IMR-90 (cell line): Measurements from ENCODE around the gene CRBN. TPM values are rescaled to one million over a fixed set of nuclear protein-coding genes. Genes with fewer than 3 reads are reported as not detected.

ENCODE experiments used
- ATAC-seq: fragments of 200-7000 bp; cut with Tn5 transposase; 2 replicates; pipeline ENCODE4 v1.9.1; 2020; ENCODE audit warnings: low read depth, mild to moderate bottlenecking, moderate library complexity
- BruUV-seq: library from RNA; stranded (reverse); fragments of 400-500 nt; replicated peaks from 2 replicates; lab custom pipeline; 2021; lab: Mats Ljungman, UMichigan
- CTCF ChIA-PET: fragments of 300-600 bp; formaldehyde crosslinking; extraction: SDS; loops from one replicate; lab custom pipeline; 2021; ENCODE audit warnings: antibody characterized with exemption; lab: Yijun Ruan, JAX
- POLR2A ChIA-PET: fragments of 300-600 bp; sonication (Branson Sonifier 250); formaldehyde crosslinking; loops from one replicate; lab custom pipeline; 2022; ENCODE audit warnings: antibody characterized with exemption; ENCODE audit not compliant: unreplicated experiment; lab: Charles Lee
- DNase-seq: peaks from one replicate; pipeline ENCODE4 v3.0.0; 2013
- H2AFZ ChIP-seq: replicated peaks from 2 replicates; pipeline ENCODE3; 2013; ENCODE audit warnings: low read length, mild to moderate bottlenecking; ENCODE audit not compliant: poor library complexity
- H2AK5ac ChIP-seq: 2 replicates; pipeline ENCODE4 v1.6.1; 2013; ENCODE audit warnings: low read depth, low read length, inconsistent platforms
- H2AK9ac ChIP-seq: replicated peaks from 2 replicates; pipeline ENCODE3; 2013; ENCODE audit warnings: mild to moderate bottlenecking, low read depth, low read length, moderate library complexity; ENCODE audit not compliant: poor library complexity
- H2BK120ac ChIP-seq: 2 replicates; pipeline ENCODE4 v1.6.1; 2013; ENCODE audit warnings: low read depth, low read length, inconsistent platforms
- H2BK15ac ChIP-seq: 3 replicates; pipeline ENCODE4 v1.6.1; 2013; ENCODE audit warnings: low read depth, low read length, inconsistent platforms
- H2BK20ac ChIP-seq: 2 replicates; pipeline ENCODE4 v1.6.1; 2013; ENCODE audit warnings: low read depth, mild to moderate bottlenecking, inconsistent platforms, low read length, moderate library complexity
- H2BK5ac ChIP-seq: 2 replicates; pipeline ENCODE4 v1.6.1; 2013; ENCODE audit warnings: mild to moderate bottlenecking, low read depth, low read length, inconsistent platforms; ENCODE audit not compliant: poor library complexity, severe bottlenecking
- H3K14ac ChIP-seq: replicated peaks from 2 replicates; pipeline ENCODE4 v1.6.1; 2013; ENCODE audit warnings: low read depth, low read length, inconsistent platforms
- H3K18ac ChIP-seq: 2 replicates; pipeline ENCODE4 v1.6.1; 2013; ENCODE audit warnings: low read depth, low read length, control low read depth
- H3K23ac ChIP-seq: 2 replicates; pipeline ENCODE4 v1.6.1; 2013; ENCODE audit warnings: low read depth, low read length, inconsistent platforms
- H3K27ac ChIP-seq: 2 replicates; pipeline ENCODE4 v1.5.1; 2013; ENCODE audit warnings: mild to moderate bottlenecking, control low read depth, low read length; ENCODE audit not compliant: insufficient read depth
- H3K27me3 ChIP-seq: 2 replicates; pipeline ENCODE4 v1.6.1; 2013; ENCODE audit warnings: low read length; ENCODE audit not compliant: control insufficient read depth, insufficient read depth
- H3K36me3 ChIP-seq: 2 replicates; pipeline ENCODE4 v1.6.1; 2013; ENCODE audit warnings: low read length, mixed read lengths; ENCODE audit not compliant: control insufficient read depth, insufficient read depth
- H3K4ac ChIP-seq: 2 replicates; pipeline ENCODE4 v1.6.1; 2013; ENCODE audit warnings: low read depth, low read length, inconsistent platforms
- H3K4me1 ChIP-seq: 2 replicates; pipeline ENCODE4 v1.6.1; 2013; ENCODE audit warnings: low read length, mixed read lengths; ENCODE audit not compliant: control insufficient read depth, insufficient read depth
- H3K4me2 ChIP-seq: 2 replicates; pipeline ENCODE4 v1.6.1; 2013; ENCODE audit warnings: low read depth, mild to moderate bottlenecking, control low read depth, low read length, moderate library complexity
- H3K4me3 ChIP-seq: 2 replicates; pipeline ENCODE4 v1.5.1; 2013; ENCODE audit warnings: low read depth, mild to moderate bottlenecking, control low read depth, low read length, moderate library complexity; ENCODE audit not compliant: insufficient read depth
- H3K56ac ChIP-seq: 2 replicates; pipeline ENCODE4 v1.6.1; 2013; ENCODE audit warnings: low read length, inconsistent platforms; ENCODE audit not compliant: insufficient read depth; ENCODE audit errors: extremely low read depth
- H3K79me1 ChIP-seq, 2 experiments: 2 replicates each; pipeline ENCODE4 v1.6.1; 2013; ENCODE audit warnings: low read length in 2 of 2, inconsistent platforms in 1 of 2, low read depth in 1 of 2
- H3K9ac ChIP-seq: 2 replicates; pipeline ENCODE4 v1.6.1; 2013; ENCODE audit warnings: low read depth, low read length, control low read depth
- H3K9me1 ChIP-seq: 2 replicates; pipeline ENCODE4 v1.6.1; 2013; ENCODE audit warnings: low read length, inconsistent platforms; ENCODE audit not compliant: insufficient read depth
- H3K9me3 ChIP-seq: 2 replicates; pipeline ENCODE4 v1.6.1; 2013; ENCODE audit warnings: low read length; ENCODE audit not compliant: control insufficient read depth, insufficient read depth
- H4K20me1 ChIP-seq: 2 replicates; pipeline ENCODE4 v1.6.1; 2013; ENCODE audit warnings: low read length, inconsistent platforms; ENCODE audit not compliant: insufficient read depth
- H4K5ac ChIP-seq: 2 replicates; pipeline ENCODE4 v1.6.1; 2013; ENCODE audit warnings: mild to moderate bottlenecking, low read depth, low read length, control low read depth
- H4K8ac ChIP-seq, 2 experiments: 2 replicates each; pipeline ENCODE4 v1.6.1; 2013; ENCODE audit warnings: low read depth in 2 of 2, low read length in 2 of 2, control low read depth in 1 of 2, inconsistent platforms in 1 of 2
- H4K91ac ChIP-seq: 2 replicates; pipeline ENCODE4 v1.6.1; 2013; ENCODE audit warnings: low read depth, low read length, inconsistent platforms; ENCODE audit not compliant: insufficient read depth
- BHLHE40 ChIP-seq: fragments of 150-350 bp; IDR thresholded peaks from 2 replicates; pipeline ENCODE4 v1.6.1; 2016; ENCODE audit warnings: mild to moderate bottlenecking, low read depth, low read length
- CHD1 ChIP-seq: IDR thresholded peaks from 2 replicates; pipeline ENCODE4 v1.6.1; 2012; ENCODE audit warnings: low read depth, low read length, improper control_type of control experiment
- CTCF ChIP-seq: conservative IDR thresholded peaks from 2 replicates; pipeline ENCODE4 v1.5.1; 2012; ENCODE audit warnings: mild to moderate bottlenecking, low read depth, low read length, improper control_type of control experiment
- ELK1 ChIP-seq: fragments of 150-350 bp; IDR thresholded peaks from 2 replicates; pipeline ENCODE4 v1.6.1; 2016; ENCODE audit warnings: low read depth, mild to moderate bottlenecking, low read length, moderate library complexity, borderline replicate concordance
- MAFK ChIP-seq: IDR thresholded peaks from 2 replicates; pipeline ENCODE4 v1.6.1; 2012; ENCODE audit warnings: low read depth, low read length, improper control_type of control experiment
- MXI1 ChIP-seq: IDR thresholded peaks from 2 replicates; pipeline ENCODE4 v1.6.1; 2012; ENCODE audit warnings: low read depth, mild to moderate bottlenecking, low read length, moderate library complexity, borderline replicate concordance
- NFE2L2 ChIP-seq: fragments of 150-350 bp; IDR thresholded peaks from 2 replicates; pipeline ENCODE4 v1.6.1; 2016; ENCODE audit warnings: low read depth, mild to moderate bottlenecking, low read length
- POLR2A ChIP-seq: IDR thresholded peaks from 2 replicates; pipeline ENCODE4 v1.6.1; 2012; ENCODE audit warnings: mild to moderate bottlenecking, low read depth, low read length
- RAD21 ChIP-seq: IDR thresholded peaks from 2 replicates; pipeline ENCODE4 v1.6.1; 2012; ENCODE audit warnings: low read length, improper control_type of control experiment
- RCOR1 ChIP-seq: IDR thresholded peaks from 2 replicates; pipeline ENCODE4 v1.6.1; 2012; ENCODE audit warnings: mild to moderate bottlenecking, low read length, improper control_type of control experiment; ENCODE audit not compliant: insufficient replicate concordance
- RFX5 ChIP-seq: IDR thresholded peaks from 2 replicates; pipeline ENCODE4 v1.8.0; 2012; ENCODE audit warnings: low read depth, mild to moderate bottlenecking, low read length, moderate library complexity
- WGBS, 2 experiments: methylation state at CpG; one replicate each; pipeline versions ENCODE4 v1.1.5 to v1.1.7; 2013; ENCODE audit warnings: missing lambda C conversion rate in 2 of 2; ENCODE audit not compliant: insufficient read length in 1 of 2; ENCODE audit errors: extremely low coverage in 2 of 2; 5-methylcytosine and 5-hydroxymethylcytosine counted together
- dilution Hi-C: fragments of 300-500 bp; cut with HindIII; formaldehyde crosslinking; loops from one replicate; pipeline ENCODE4 v1.14.3; 2018; ENCODE audit warnings: low sequenced_read_pairs; ENCODE audit not compliant: unreplicated experiment
- in situ Hi-C: fragments of 300-500 bp; cut with MboI; formaldehyde crosslinking; loops from 3 replicates; pipeline ENCODE4 v1.14.3; 2019; ENCODE audit warnings: low sequenced_read_pairs, inconsistent platforms, mixed read lengths
- intact Hi-C: fragments of 100-400 bp; cut with micrococcal nuclease; formaldehyde crosslinking; loops from 2 replicates; pipeline ENCODE4 v1.10.0; 2022
- polyA plus RNA-seq, 3 experiments: library from polyadenylated mRNA; depleted of rRNA; stranded (reverse); fragments of >200 nt; gene quantifications; 2 replicates each; pipeline ENCODE4 v1.2.3, GENCODE V29; 2012; ENCODE audit warnings: low replicate concordance in 1 of 3
- total RNA-seq: library from RNA; depleted of rRNA; stranded (reverse); fragments of >200 nt; gene quantifications from 2 replicates; pipeline ENCODE4 v1.2.3, GENCODE V29; 2012
- TF ChIP-seq, protein P1 (sequence below): fragments of 150-350 bp; IDR thresholded peaks from 2 replicates; pipeline ENCODE4 v1.6.1; 2017; ENCODE audit warnings: mild to moderate bottlenecking, antibody characterized with exemption, low read length, low read depth

Gene CRBN
- total and polyA plus RNA-seq, 2 of the 4 experiments (the other 2 are of a cell fraction), result 21.8 to 33.9 TPM

GRCh38 chr3:3117651-3118050 lies 61.8 kb downstream of the CRBN start:
- Histone ChIP-seq H3K27me3 (no peaks in the 10 kb centered on the region), H4K8ac (no peak overlapping the region), H3K4me1 (no peaks in the 10 kb centered on the region), H2BK120ac (no peak overlapping the region), H3K27ac (no peak overlapping the region), H3K9me3 (no peaks in the 10 kb centered on the region), H3K36me3 (no peaks in the 10 kb centered on the region), H3K4me2 (no peak overlapping the region), H2AK5ac (no peak overlapping the region), H2AFZ (no peak overlapping the region), H3K56ac (no peak overlapping the region), H3K9me1 (no peaks in the 10 kb centered on the region), H4K20me1 (no peaks in the 10 kb centered on the region), H2AK9ac (no peak overlapping the region), H2BK15ac (no peak overlapping the region), H4K91ac (no peak overlapping the region), H3K4ac (no peak overlapping the region), H4K5ac (no peak overlapping the region), H2BK5ac (no peak overlapping the region), H3K9ac (no peak overlapping the region), H3K79me1 (no peaks in the 10 kb centered on the region), H3K18ac (no peak overlapping the region), H3K4me3 (no peak overlapping the region), H3K14ac (no peak overlapping the region), H2BK20ac (no peak overlapping the region), H3K23ac (no peak overlapping the region)
- no CpG with 5 or more reads among the region's 2 CpGs for WGBS, 2 experiments
- POLR2A ChIA-PET, result no interaction called here
- in situ Hi-C loops (no loop called here), dilution Hi-C loops (no loop called here), intact Hi-C loops (no loop called here)
- no peak for TF ChIP-seq MAFK
- no peak for TF ChIP-seq NFE2L2
- TF ChIP-seq RFX5, result no peak
- TF ChIP-seq BHLHE40, result no peak
- no peak for TF ChIP-seq MXI1
- TF ChIP-seq, protein P1, sequence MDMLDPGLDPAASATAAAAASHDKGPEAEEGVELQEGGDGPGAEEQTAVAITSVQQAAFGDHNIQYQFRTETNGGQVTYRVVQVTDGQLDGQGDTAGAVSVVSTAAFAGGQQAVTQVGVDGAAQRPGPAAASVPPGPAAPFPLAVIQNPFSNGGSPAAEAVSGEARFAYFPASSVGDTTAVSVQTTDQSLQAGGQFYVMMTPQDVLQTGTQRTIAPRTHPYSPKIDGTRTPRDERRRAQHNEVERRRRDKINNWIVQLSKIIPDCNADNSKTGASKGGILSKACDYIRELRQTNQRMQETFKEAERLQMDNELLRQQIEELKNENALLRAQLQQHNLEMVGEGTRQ, result no peak
- no peak for TF ChIP-seq RCOR1
- TF ChIP-seq ELK1, result no peak
- TF ChIP-seq CHD1, result no peak
- no peak for TF ChIP-seq POLR2A
- TF ChIP-seq CTCF, result no peak
- TF ChIP-seq RAD21, result no peak
- no peak for ATAC-seq
- CTCF ChIA-PET, result no interaction called here
- no peak for DNase-seq
- BruUV-seq, result no TSS peak
